ENCODE measurements around the gene DPYSL3.
A peak's percentile ranks its signal among the peaks of the same experiment; 100 is the strongest.

Gene DPYSL3

GRCh38 chr5:147534172-147534951 lies 24.5 kb upstream of the DPYSL3 start:
- H3K4me3 ChIP-seq (ENCODE audit: control insufficient read depth, low read depth, low read length), result no peak overlapping the region
- peak; percentile 88 for DNase-seq (ENCODE audit: low read depth)
- no peak for TF ChIP-seq CTCF (conservative IDR thresholded peaks at IDR 0.05; ENCODE audit: control insufficient read depth, insufficient read depth, low read depth, low read length)

- H3K4me3 ChIP-seq (ENCODE audit: control insufficient read depth, low read depth, low read length), result no peak overlapping the region
- no peak for DNase-seq (ENCODE audit: low read depth)
- no peak for TF ChIP-seq CTCF (conservative IDR thresholded peaks at IDR 0.05; ENCODE audit: control insufficient read depth, insufficient read depth, low read depth, low read length)
Measured at GRCh38 chr5:147532156-147532555, 22.3 kb upstream of the DPYSL3 start.

GRCh38 chr5:147530530-147531389 lies 20.9 kb upstream of the DPYSL3 start:
- peak; percentile 93 for DNase-seq (ENCODE audit: low read depth)
- no peak for TF ChIP-seq CTCF (conservative IDR thresholded peaks at IDR 0.05; ENCODE audit: control insufficient read depth, insufficient read depth, low read depth, low read length)
- H3K4me3 ChIP-seq (ENCODE audit: control insufficient read depth, low read depth, low read length), result no peak overlapping the region

GRCh38 chr5:147523069-147523468 lies 13.2 kb upstream of the DPYSL3 start:
- TF ChIP-seq CTCF (conservative IDR thresholded peaks at IDR 0.05; ENCODE audit: control insufficient read depth, insufficient read depth, low read depth, low read length), result no peak
- H3K4me3 ChIP-seq (ENCODE audit: control insufficient read depth, low read depth, low read length), result no peak overlapping the region
- no peak for DNase-seq (ENCODE audit: low read depth)

- DNase-seq (ENCODE audit: low read depth), result peak; percentile 87
Measured at GRCh38 chr5:147522435-147522834, 12.6 kb upstream of the DPYSL3 start.

GRCh38 chr5:147520450-147520849 lies 10.6 kb upstream of the DPYSL3 start:
- DNase-seq (ENCODE audit: low read depth), result no peak
- no peak overlapping the region for H3K4me3 ChIP-seq (ENCODE audit: control insufficient read depth, low read depth, low read length)
- TF ChIP-seq CTCF (conservative IDR thresholded peaks at IDR 0.05; ENCODE audit: control insufficient read depth, insufficient read depth, low read depth, low read length), result no peak

More at GRCh38 chr5:147522435-147522834, 12.6 kb upstream of the DPYSL3 start:
- no peak overlapping the region for H3K4me3 ChIP-seq (ENCODE audit: control insufficient read depth, low read depth, low read length)
- TF ChIP-seq CTCF (conservative IDR thresholded peaks at IDR 0.05; ENCODE audit: control insufficient read depth, insufficient read depth, low read depth, low read length), result no peak
